ENCODE measurements around the gene DCXR.

- TF ChIP-seq NFIC (IDR thresholded peaks at IDR 0.05; ENCODE audit: low read length) = no peak
- TF ChIP-seq WIZ (CRISPR knock-in tag; IDR thresholded peaks at IDR 0.05) = no peak
- no peak for TF ChIP-seq ZFP82 (CRISPR knock-in tag; IDR thresholded peaks at IDR 0.05; ENCODE audit: borderline replicate concordance)
Observed at GRCh38 chr17:81996757-81997441, 40.6 kb downstream of the DCXR start.
